HUES64 (cell line): ENCODE measurements around the gene PIGZ.

Experiments
- H3K27ac ChIP-seq: 2 replicates; pipeline ENCODE4 v1.7.0; 2013; ENCODE audit warnings: low read depth, low read length, inconsistent platforms
- H3K27me3 ChIP-seq: 2 replicates; pipeline ENCODE4 v1.6.1; 2013; ENCODE audit warnings: mild to moderate bottlenecking, low read length; ENCODE audit not compliant: insufficient read depth
- H3K36me3 ChIP-seq: 2 replicates; pipeline ENCODE4 v1.6.1; 2013; ENCODE audit warnings: mild to moderate bottlenecking, low read length; ENCODE audit not compliant: insufficient read depth
- H3K4me1 ChIP-seq: 2 replicates; pipeline ENCODE4 v1.6.1; 2013; ENCODE audit warnings: mild to moderate bottlenecking, low read length, moderate library complexity; ENCODE audit not compliant: insufficient read depth
- H3K4me3 ChIP-seq: 2 replicates; pipeline ENCODE4 v1.5.1; 2013; ENCODE audit warnings: mild to moderate bottlenecking, low read length, moderate library complexity
- H3K9ac ChIP-seq: 2 replicates; pipeline ENCODE4 v1.6.1; 2013; ENCODE audit warnings: mild to moderate bottlenecking, low read depth, low read length
- H3K9me3 ChIP-seq: 2 replicates; pipeline ENCODE4 v1.6.1; 2013; ENCODE audit warnings: low read depth, low read length; ENCODE audit not compliant: insufficient read depth
- WGBS: fragments of 150-250, 120-280 bp; methylation state at CpG from one replicate; pipeline ENCODE4 v1.1.7; 2013; ENCODE audit warnings: missing lambda C conversion rate; 5-methylcytosine and 5-hydroxymethylcytosine counted together

Gene PIGZ

DNA sequence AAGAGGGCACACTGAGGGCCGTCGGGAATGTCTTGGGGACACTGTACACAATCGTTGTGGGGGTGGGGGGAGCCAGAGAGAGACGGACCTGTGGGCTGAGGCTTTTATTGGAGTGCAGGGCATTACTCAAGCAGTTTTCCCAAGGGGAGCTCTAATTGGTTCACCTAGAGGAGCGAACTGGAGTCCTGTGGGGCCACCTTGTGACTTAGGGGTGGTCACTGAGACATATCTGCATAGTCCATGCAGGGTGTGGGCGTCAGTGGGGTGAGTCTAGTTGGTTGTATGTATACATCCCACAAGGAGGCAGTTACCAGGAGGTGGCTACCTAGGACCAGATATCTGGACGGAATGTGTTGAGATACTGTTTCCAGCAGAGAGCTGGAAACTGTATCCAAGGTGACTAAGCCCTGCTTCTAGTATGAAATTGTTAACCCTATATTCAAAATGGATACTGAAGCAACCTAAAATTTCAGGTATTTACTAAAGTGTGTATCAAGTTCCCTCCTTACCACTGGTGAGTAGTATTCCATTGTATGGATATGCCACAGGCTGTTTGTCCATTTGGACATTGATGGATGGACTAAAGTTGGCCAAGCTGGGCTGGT, 2.6 kb upstream of the PIGZ start:
- H3K9me3 ChIP-seq, result peaks cover 10% of the 10 kb centered on the region; the same call in 1 of the 2 replicates
- WGBS, result 79% methylated on average over 7 of the region's 7 CpGs
- H3K4me1 ChIP-seq, result peaks cover 8% of the 10 kb centered on the region; the same call in 1 of the 2 replicates
- H3K9ac ChIP-seq, result no peak overlapping the region
- peaks cover 55% of the 10 kb centered on the region for H3K27me3 ChIP-seq
- H3K27ac ChIP-seq, result no peak overlapping the region
- H3K36me3 ChIP-seq, result no peaks in the 10 kb centered on the region
- no peak overlapping the region for H3K4me3 ChIP-seq

GRCh38 chr3:196970547-196971093, 2.0 kb upstream of the PIGZ start:
- Histone ChIP-seq H3K9ac (no peak overlapping the region), H3K9me3 (peaks cover 10% of the 10 kb centered on the region; the same call in 1 of the 2 replicates), H3K36me3 (no peaks in the 10 kb centered on the region), H3K27me3 (peaks cover 61% of the 10 kb centered on the region), H3K4me1 (peaks cover 8% of the 10 kb centered on the region; the same call in 1 of the 2 replicates), H3K27ac (no peak overlapping the region), H3K4me3 (no peak overlapping the region)
- WGBS, result 89% methylated on average over 15 of the region's 15 CpGs

GRCh38 chr3:196969660-196970546, 1.3 kb upstream of the PIGZ start:
- Histone ChIP-seq H3K4me1 (peaks cover 8% of the 10 kb centered on the region; the same call in 1 of the 2 replicates), H3K4me3 (peak overlapping the region; percentile 52), H3K27ac (no peak overlapping the region), H3K36me3 (no peaks in the 10 kb centered on the region), H3K9me3 (peaks cover 10% of the 10 kb centered on the region; the same call in 1 of the 2 replicates), H3K9ac (no peak overlapping the region), H3K27me3 (peaks cover 68% of the 10 kb centered on the region)
- WGBS, result 10% methylated on average over 94 of the region's 100 CpGs

GRCh38 chr3:196969134-196969659, 564 bp upstream of the PIGZ start:
- peaks cover 75% of the 10 kb centered on the region for H3K27me3 ChIP-seq
- H3K9ac ChIP-seq, result peak overlapping the region; percentile 26; the same call in 1 of the 2 replicates
- peaks cover 10% of the 10 kb centered on the region; the same call in 1 of the 2 replicates for H3K9me3 ChIP-seq
- H3K4me3 ChIP-seq, result peak overlapping the region; percentile 52
- WGBS, result 1% methylated on average over 72 of the region's 72 CpGs
- no peak overlapping the region for H3K27ac ChIP-seq
- peaks cover 8% of the 10 kb centered on the region; the same call in 1 of the 2 replicates for H3K4me1 ChIP-seq
- H3K36me3 ChIP-seq, result no peaks in the 10 kb centered on the region

DNA sequence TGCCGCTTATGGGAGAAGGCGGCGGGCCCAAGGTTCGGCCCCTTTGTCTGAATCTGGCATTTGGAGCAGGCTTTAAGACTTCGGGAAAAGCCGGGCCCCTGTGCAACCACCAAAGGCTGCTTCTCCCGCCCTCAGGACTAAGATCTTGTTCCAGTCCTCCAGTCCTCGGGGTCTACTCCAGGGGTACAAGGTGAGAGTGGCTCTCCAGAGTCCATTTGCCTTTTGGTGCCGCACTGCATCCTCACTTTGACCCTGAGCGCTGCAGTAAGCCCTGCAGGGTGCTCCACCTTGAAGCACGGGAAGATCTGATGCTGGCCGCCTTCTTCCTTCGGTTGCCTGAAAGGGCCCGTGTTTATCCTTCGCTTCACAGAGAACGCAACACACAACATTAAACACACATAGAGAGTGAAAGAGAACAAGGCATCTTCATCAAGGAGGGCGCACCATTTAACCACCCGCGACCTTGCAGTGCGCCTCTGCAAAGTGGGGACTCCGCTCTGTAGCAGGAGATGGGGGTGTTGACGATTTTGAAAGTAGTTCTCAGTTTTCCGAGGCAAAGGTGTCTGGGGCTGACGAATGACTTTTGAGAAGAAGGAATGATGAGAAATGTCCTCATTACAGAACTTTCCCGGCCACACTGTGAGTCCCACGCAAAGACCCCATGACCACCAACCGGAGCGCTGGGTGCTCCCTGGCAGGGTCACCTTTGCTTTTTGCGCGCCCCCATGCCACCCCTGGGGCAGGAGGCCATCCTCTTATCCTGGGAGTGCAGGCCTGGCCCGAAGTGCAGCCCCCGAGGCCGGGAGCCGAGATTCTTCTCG, 1.0 kb downstream of the PIGZ start:
- H3K9me3 ChIP-seq, result peaks cover 7% of the 10 kb centered on the region; the same call in 1 of the 2 replicates
- peaks cover 8% of the 10 kb centered on the region; the same call in 1 of the 2 replicates for H3K4me1 ChIP-seq
- no peak overlapping the region for H3K27ac ChIP-seq
- peaks cover 87% of the 10 kb centered on the region for H3K27me3 ChIP-seq
- 17% methylated on average over 35 of the region's 35 CpGs for whole genome bisulfite sequencing
- H3K4me3 ChIP-seq, result peak overlapping the region; percentile 52
- no peak overlapping the region for H3K9ac ChIP-seq
- H3K36me3 ChIP-seq, result no peaks in the 10 kb centered on the region

DNA sequence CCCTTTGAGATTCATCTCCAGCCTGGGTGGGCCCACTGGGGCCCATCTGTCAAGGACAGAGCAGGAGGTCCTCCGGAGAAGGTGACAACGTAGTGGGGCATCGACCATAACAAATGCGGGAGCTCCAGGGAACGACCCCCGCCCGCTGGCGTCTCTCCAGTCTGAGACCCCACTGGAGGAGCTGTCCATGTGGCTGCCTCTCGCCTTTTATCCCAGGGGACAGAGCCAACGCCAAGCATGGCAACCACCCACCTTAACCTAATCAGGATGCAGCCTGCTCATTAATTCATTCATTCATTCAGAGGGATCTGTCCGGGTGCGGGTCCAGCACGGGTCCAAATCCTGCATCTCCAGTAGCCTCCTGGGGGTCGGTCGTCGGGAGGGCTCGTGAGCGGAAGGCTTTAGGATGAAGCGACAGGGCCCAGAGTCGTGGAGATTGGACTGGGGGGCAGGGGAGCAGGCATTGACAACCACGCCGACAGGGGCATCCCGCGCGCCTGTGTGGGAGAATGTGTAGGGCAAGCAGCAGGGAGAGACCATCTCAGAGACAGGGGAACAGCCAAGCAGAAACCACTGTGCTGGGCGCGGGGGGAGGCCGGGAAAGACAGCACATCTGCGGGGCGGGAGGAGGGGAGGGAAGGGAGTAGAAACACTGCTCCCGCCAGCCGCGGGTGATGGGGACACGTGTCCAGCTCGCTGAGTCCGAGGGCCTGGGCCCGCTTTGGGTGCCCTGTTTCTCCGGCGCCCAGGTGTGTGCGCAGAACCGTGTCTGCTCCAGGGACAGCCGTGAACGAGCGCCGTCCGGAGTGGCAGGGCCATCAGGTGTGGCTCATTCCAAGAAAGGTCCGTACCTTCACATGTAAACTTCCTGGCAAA, 1.9 kb downstream of the PIGZ start:
- Histone ChIP-seq H3K27ac (no peak overlapping the region), H3K9me3 (peaks cover 5% of the 10 kb centered on the region; the same call in 1 of the 2 replicates), H3K36me3 (no peaks in the 10 kb centered on the region), H3K9ac (no peak overlapping the region), H3K27me3 (peaks cover 95% of the 10 kb centered on the region), H3K4me1 (peaks cover 8% of the 10 kb centered on the region; the same call in 1 of the 2 replicates), H3K4me3 (peak overlapping the region; percentile 52)
- WGBS, result 11% methylated on average over 47 of the region's 47 CpGs

DNA sequence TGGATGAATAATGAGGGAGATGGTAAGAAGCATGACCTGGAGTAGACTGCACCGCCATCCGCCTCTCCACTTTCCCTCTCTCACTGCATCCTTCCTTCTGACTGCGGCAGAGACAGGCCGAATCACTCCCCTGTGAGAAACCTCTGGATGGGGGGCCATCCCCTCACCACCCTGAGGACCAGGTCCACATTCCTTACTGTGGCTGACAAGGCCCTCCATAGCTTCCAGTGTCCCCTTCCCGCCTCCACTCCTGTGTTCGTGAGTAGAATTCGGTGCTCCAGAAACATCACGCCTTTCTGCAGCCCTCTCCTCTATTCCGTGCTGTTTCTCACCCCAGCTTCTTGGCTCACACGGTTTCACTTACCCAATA, 2.8 kb downstream of the PIGZ start:
- WGBS, result 84% methylated on average over 10 of the region's 10 CpGs
- no peaks in the 10 kb centered on the region for H3K36me3 ChIP-seq
- H3K27me3 ChIP-seq, result peaks cover 95% of the 10 kb centered on the region
- H3K9me3 ChIP-seq, result no peaks in the 10 kb centered on the region
- no peak overlapping the region for H3K27ac ChIP-seq
- H3K4me3 ChIP-seq, result no peak overlapping the region
- no peak overlapping the region for H3K9ac ChIP-seq
- H3K4me1 ChIP-seq, result peaks cover 8% of the 10 kb centered on the region; the same call in 1 of the 2 replicates

DNA sequence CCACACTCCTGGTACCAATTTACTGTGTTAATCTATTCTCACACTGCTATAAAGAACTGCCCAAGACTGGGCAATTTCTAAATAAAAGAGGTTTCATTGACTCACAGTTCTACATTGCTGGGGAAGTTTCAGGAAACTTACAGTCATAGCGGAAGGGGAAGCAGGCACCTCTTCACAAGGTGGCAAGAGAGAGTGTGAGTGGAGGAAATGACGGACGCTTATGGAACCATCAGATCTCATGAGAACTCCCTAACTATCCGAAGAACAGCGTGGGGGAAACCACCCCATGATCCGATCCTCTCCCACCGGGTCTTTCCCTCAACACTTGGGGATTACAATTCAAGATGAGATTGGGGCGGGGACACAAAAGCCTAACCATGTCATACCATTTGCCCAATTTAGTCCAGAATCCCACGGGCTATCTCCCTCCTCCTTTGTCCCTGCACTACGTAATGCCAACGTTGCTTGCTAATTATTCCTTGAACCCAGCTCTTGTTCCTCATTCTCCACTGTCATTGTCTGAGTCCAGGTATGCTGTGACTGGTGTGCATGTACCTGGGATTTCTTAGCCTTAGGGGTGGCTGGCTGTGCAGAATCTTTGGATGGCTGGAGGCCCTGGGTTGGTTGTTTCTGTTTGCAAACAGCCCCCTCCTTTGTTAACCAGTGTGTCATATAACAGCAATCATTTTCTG, 3.4 kb downstream of the PIGZ start:
- H3K4me1 ChIP-seq, result peaks cover 8% of the 10 kb centered on the region; the same call in 1 of the 2 replicates
- no peak overlapping the region for H3K4me3 ChIP-seq
- H3K36me3 ChIP-seq, result no peaks in the 10 kb centered on the region
- H3K9me3 ChIP-seq, result no peaks in the 10 kb centered on the region
- 80% methylated on average over 11 of the region's 11 CpGs for WGBS
- H3K27me3 ChIP-seq, result peaks cover 93% of the 10 kb centered on the region
- no peak overlapping the region for H3K9ac ChIP-seq
- H3K27ac ChIP-seq, result no peak overlapping the region

- Histone ChIP-seq H3K4me3 (no peak overlapping the region), H3K9me3 (no peaks in the 10 kb centered on the region), H3K27ac (no peak overlapping the region), H3K9ac (no peak overlapping the region), H3K4me1 (peaks cover 8% of the 10 kb centered on the region; the same call in 1 of the 2 replicates), H3K27me3 (peaks cover 87% of the 10 kb centered on the region), H3K36me3 (no peaks in the 10 kb centered on the region)
- WGBS, result 58% methylated on average over 2 of the region's 2 CpGs
Measured at GRCh38 chr3:196963631-196963953, 5.0 kb downstream of the PIGZ start.
